SJSA1 (cell line): ENCODE measurements around the gene ZBTB46. TPM values are rescaled to one million over a fixed set of nuclear protein-coding genes. Genes with fewer than 3 reads are reported as not detected.
"Not testable (repeated sequence)": the region's sequence is repeated elsewhere in the genome, so short reads cannot be mapped to it uniquely, and the experiment has no call there.

ENCODE experiments used
- DNase-seq, 2 experiments: peaks; one replicate each; pipeline ENCODE4 v3.0.0-alpha.2; 2015 to 2020; ENCODE audit warnings: low spot score in 2 of 2, low read depth in 1 of 2
- H3K27ac ChIP-seq: fragments of 250-450 bp; sonication (Bioruptor Pico); 2 replicates; pipeline ENCODE4 v1.5.1; 2020; ENCODE audit warnings: mild to moderate bottlenecking, moderate library complexity
- H3K27me3 ChIP-seq: fragments of 250-450 bp; sonication (Bioruptor Pico); replicated peaks from 2 replicates; pipeline ENCODE4 v1.5.1; 2020; ENCODE audit warnings: mild to moderate bottlenecking, moderate library complexity
- H3K36me3 ChIP-seq: fragments of 250-450 bp; sonication (Bioruptor Pico); 2 replicates; pipeline ENCODE4 v1.5.1; 2020; ENCODE audit warnings: mild to moderate bottlenecking
- H3K4me1 ChIP-seq: fragments of 250-450 bp; sonication (Bioruptor Pico); replicated peaks from 2 replicates; pipeline ENCODE4 v1.6.1; 2021; ENCODE audit warnings: mild to moderate bottlenecking
- H3K4me3 ChIP-seq: fragments of 250-450 bp; sonication (Bioruptor Pico); 2 replicates; pipeline ENCODE4 v1.5.1; 2020; ENCODE audit warnings: mild to moderate bottlenecking
- H3K9me3 ChIP-seq: fragments of 250-450 bp; sonication (Bioruptor Pico); replicated peaks from 2 replicates; pipeline ENCODE4 v1.5.1; 2020; ENCODE audit warnings: mild to moderate bottlenecking
- total RNA-seq: library from RNA; depleted of rRNA; stranded (reverse); fragments of >200 nt; shearing (Covaris generic); gene quantifications from 2 replicates; pipeline ENCODE4 v1.2.3, GENCODE V29; 2014

The ZBTB46 gene
- total RNA-seq, 1 experiment from 2014 or later = 3.8 TPM

- H3K27me3 ChIP-seq, H3K9me3 ChIP-seq, DNase-seq, H3K4me3 ChIP-seq, H3K36me3 ChIP-seq: not testable (repeated sequence)
- Histone ChIP-seq H3K27ac (peak overlapping the region; percentile 62), H3K4me1 (peaks cover 18% of the 10 kb centered on the region)
Measured at GRCh38 chr20:63853733-63854068, 22.6 kb upstream of the ZBTB46 start.

GRCh38 chr20:63851548-63851943 is 20.5 kb upstream of the ZBTB46 start:
- not testable (repeated sequence) for H3K4me3 ChIP-seq, H3K36me3 ChIP-seq, H3K9me3 ChIP-seq, DNase-seq, H3K27me3 ChIP-seq, H3K27ac ChIP-seq
- H3K4me1 ChIP-seq = peaks cover 25% of the 10 kb centered on the region

- Histone ChIP-seq H3K27ac (no peak overlapping the region), H3K27me3 (no peaks in the 10 kb centered on the region), H3K4me3 (no peak overlapping the region), H3K9me3 (no peaks in the 10 kb centered on the region), H3K4me1 (peaks cover 30% of the 10 kb centered on the region), H3K36me3 (no peaks in the 10 kb centered on the region)
- DNase-seq = no peak
Measured at GRCh38 chr20:63850689-63851547, 19.9 kb upstream of the ZBTB46 start.

- Histone ChIP-seq H3K4me3 (no peak overlapping the region), H3K36me3 (no peaks in the 10 kb centered on the region), H3K27ac (no peak overlapping the region), H3K9me3 (no peaks in the 10 kb centered on the region), H3K4me1 (peaks cover 13% of the 10 kb centered on the region), H3K27me3 (0 out of 2 replicates have a peak, but pooled peaks cover 4% of the 10 kb centered on the region)
- no peak for DNase-seq
Measured at GRCh38 chr20:63848003-63848911, 17.2 kb upstream of the ZBTB46 start.

GRCh38 chr20:63847237-63848002 is 16.4 kb upstream of the ZBTB46 start:
- H3K9me3 ChIP-seq = no peaks in the 10 kb centered on the region
- no peak overlapping the region for H3K27ac ChIP-seq
- H3K4me3 ChIP-seq = no peak overlapping the region
- 0 out of 2 replicates have a peak, but pooled peaks cover 4% of the 10 kb centered on the region for H3K27me3 ChIP-seq
- peaks cover 13% of the 10 kb centered on the region for H3K4me1 ChIP-seq
- no peaks in the 10 kb centered on the region for H3K36me3 ChIP-seq
- DNase-seq = no peak

- 0 out of 2 replicates have a peak, but pooled peaks cover 4% of the 10 kb centered on the region for H3K27me3 ChIP-seq
- no peak for DNase-seq
- H3K27ac ChIP-seq = no peak overlapping the region
- H3K9me3 ChIP-seq = no peaks in the 10 kb centered on the region
- H3K4me3 ChIP-seq = no peak overlapping the region
- peaks cover 13% of the 10 kb centered on the region for H3K4me1 ChIP-seq
- H3K36me3 ChIP-seq = no peaks in the 10 kb centered on the region
Measured at GRCh38 chr20:63846888-63847236, 15.8 kb upstream of the ZBTB46 start.

- no peak overlapping the region for H3K27ac ChIP-seq
- peaks cover 13% of the 10 kb centered on the region for H3K4me1 ChIP-seq
- no peaks in the 10 kb centered on the region for H3K9me3 ChIP-seq
- H3K36me3 ChIP-seq = no peaks in the 10 kb centered on the region
- DNase-seq = no peak
- H3K4me3 ChIP-seq = no peak overlapping the region
- H3K27me3 ChIP-seq = 0 out of 2 replicates have a peak, but pooled peaks cover 4% of the 10 kb centered on the region
Measured at GRCh38 chr20:63846128-63846771, 15.2 kb upstream of the ZBTB46 start.

GRCh38 chr20:63844511-63844991 is 13.5 kb upstream of the ZBTB46 start:
- peaks cover 13% of the 10 kb centered on the region for H3K4me1 ChIP-seq
- no peaks in the 10 kb centered on the region for H3K9me3 ChIP-seq
- no peak overlapping the region for H3K27ac ChIP-seq
- H3K27me3 ChIP-seq = 0 out of 2 replicates have a peak, but pooled peaks cover 4% of the 10 kb centered on the region
- no peak for DNase-seq
- H3K36me3 ChIP-seq = no peaks in the 10 kb centered on the region
- no peak overlapping the region for H3K4me3 ChIP-seq

GRCh38 chr20:63843778-63844177 is 12.7 kb upstream of the ZBTB46 start:
- H3K27ac ChIP-seq = no peak overlapping the region
- no peaks in the 10 kb centered on the region for H3K9me3 ChIP-seq
- no peak overlapping the region for H3K4me3 ChIP-seq
- H3K36me3 ChIP-seq = no peaks in the 10 kb centered on the region
- DNase-seq = no peak
- peaks cover 13% of the 10 kb centered on the region for H3K4me1 ChIP-seq
- H3K27me3 ChIP-seq = 0 out of 2 replicates have a peak, but pooled peaks cover 4% of the 10 kb centered on the region

- Histone ChIP-seq H3K36me3 (no peaks in the 10 kb centered on the region), H3K27me3 (0 out of 2 replicates have a peak, but pooled peaks cover 4% of the 10 kb centered on the region), H3K27ac (no peak overlapping the region), H3K9me3 (no peaks in the 10 kb centered on the region), H3K4me1 (peaks cover 13% of the 10 kb centered on the region), H3K4me3 (no peak overlapping the region)
- no peak for DNase-seq
Measured at GRCh38 chr20:63843222-63843621, 12.2 kb upstream of the ZBTB46 start.

GRCh38 chr20:63842258-63842657 is 11.2 kb upstream of the ZBTB46 start:
- DNase-seq = no peak
- Histone ChIP-seq H3K9me3 (no peaks in the 10 kb centered on the region), H3K36me3 (no peaks in the 10 kb centered on the region), H3K4me1 (peaks cover 12% of the 10 kb centered on the region), H3K4me3 (no peak overlapping the region), H3K27me3 (0 out of 2 replicates have a peak, but pooled peaks cover 4% of the 10 kb centered on the region), H3K27ac (no peak overlapping the region)

- no peak overlapping the region for H3K4me3 ChIP-seq
- DNase-seq = no peak
- H3K36me3 ChIP-seq = no peaks in the 10 kb centered on the region
Measured at GRCh38 chr20:63840405-63840828, 9.4 kb upstream of the ZBTB46 start.

GRCh38 chr20:63839620-63840019 is 8.6 kb upstream of the ZBTB46 start:
- H3K4me1 ChIP-seq = peaks cover 9% of the 10 kb centered on the region
- DNase-seq = no peak
- no peak overlapping the region for H3K27ac ChIP-seq
- H3K27me3 ChIP-seq = no peaks in the 10 kb centered on the region
- H3K36me3 ChIP-seq = no peaks in the 10 kb centered on the region
- no peak overlapping the region for H3K4me3 ChIP-seq
- H3K9me3 ChIP-seq = no peaks in the 10 kb centered on the region

More at GRCh38 chr20:63840405-63840828, 9.4 kb upstream of the ZBTB46 start:
- Histone ChIP-seq H3K27ac (no peak overlapping the region), H3K4me1 (peaks cover 1% of the 10 kb centered on the region), H3K27me3 (0 out of 2 replicates have a peak, but pooled peaks cover 4% of the 10 kb centered on the region), H3K9me3 (no peaks in the 10 kb centered on the region)
